GM12865 (cell line): ENCODE data around the gene TLCD4.

Experiments
- DNase-seq: peaks from one replicate; pipeline ENCODE4 v3.0.0; 2010; ENCODE audit warnings: low read depth
- H3K4me3 ChIP-seq: 2 replicates; pipeline ENCODE4 v1.5.1; 2011; ENCODE audit warnings: mild to moderate bottlenecking, low read depth, low read length, control low read depth
- CTCF ChIP-seq: IDR thresholded peaks from 2 replicates; pipeline ENCODE4 v1.5.1; 2011; ENCODE audit warnings: low read length, control low read depth, low read depth, inconsistent platforms; ENCODE audit not compliant: insufficient read depth; ENCODE audit errors: missing control alignments

TLCD4 gene

GRCh38 chr1:95072532-95073419 lies 44.4 kb upstream of the TLCD4 start, which contains the start of gene ALG14:
Gene ALG14, minus strand, starts transcription at chr1:95072951. Its CDS starts 53 bp downstream, at chr1:95072898.
- peak within 1 kb of the TSS; percentile 80 for H3K4me3 ChIP-seq
- TF ChIP-seq CTCF: no peak
- DNase-seq: peak; percentile 96

GRCh38 chr1:95073446-95073845 lies 43.7 kb upstream of the TLCD4 start:
- H3K4me3 ChIP-seq: peak overlapping the region; percentile 80
- no peak for DNase-seq
- no peak for TF ChIP-seq CTCF

- H3K4me3 ChIP-seq: no peak overlapping the region
- TF ChIP-seq CTCF: no peak
- DNase-seq: no peak
Measured at GRCh38 chr1:95076034-95076433, 41.1 kb upstream of the TLCD4 start.

GRCh38 chr1:95080446-95080845 lies 36.7 kb upstream of the TLCD4 start:
- no peak overlapping the region for H3K4me3 ChIP-seq
- TF ChIP-seq CTCF: no peak
- no peak for DNase-seq

GRCh38 chr1:95080879-95081278 lies 36.3 kb upstream of the TLCD4 start:
- no peak for DNase-seq
- TF ChIP-seq CTCF: no peak
- H3K4me3 ChIP-seq: no peak overlapping the region

GRCh38 chr1:95084317-95085176 lies 32.6 kb upstream of the TLCD4 start:
- DNase-seq: peak; percentile 59
- H3K4me3 ChIP-seq: no peak overlapping the region
- peak; percentile 75 for TF ChIP-seq CTCF
